Hindlimb muscle (tissue), 1 donor: Measurements from ENCODE around the gene BRD7. TPM values are rescaled to one million over a fixed set of nuclear protein-coding genes. Genes with fewer than 3 reads are reported as not detected.

ENCODE experiments used
- DNase-seq: peaks from one replicate; pipeline ENCODE4 v3.0.0-alpha.2; 2013
- polyA plus RNA-seq: library from polyadenylated mRNA; unstranded; fragments of 120-200 nt; gene quantifications from one replicate; pipeline ENCODE4 v1.2.1, GENCODE V29; 2013; ENCODE audit not compliant: insufficient read length

The BRD7 gene
- 63.5 TPM for polyA plus RNA-seq

DNA sequence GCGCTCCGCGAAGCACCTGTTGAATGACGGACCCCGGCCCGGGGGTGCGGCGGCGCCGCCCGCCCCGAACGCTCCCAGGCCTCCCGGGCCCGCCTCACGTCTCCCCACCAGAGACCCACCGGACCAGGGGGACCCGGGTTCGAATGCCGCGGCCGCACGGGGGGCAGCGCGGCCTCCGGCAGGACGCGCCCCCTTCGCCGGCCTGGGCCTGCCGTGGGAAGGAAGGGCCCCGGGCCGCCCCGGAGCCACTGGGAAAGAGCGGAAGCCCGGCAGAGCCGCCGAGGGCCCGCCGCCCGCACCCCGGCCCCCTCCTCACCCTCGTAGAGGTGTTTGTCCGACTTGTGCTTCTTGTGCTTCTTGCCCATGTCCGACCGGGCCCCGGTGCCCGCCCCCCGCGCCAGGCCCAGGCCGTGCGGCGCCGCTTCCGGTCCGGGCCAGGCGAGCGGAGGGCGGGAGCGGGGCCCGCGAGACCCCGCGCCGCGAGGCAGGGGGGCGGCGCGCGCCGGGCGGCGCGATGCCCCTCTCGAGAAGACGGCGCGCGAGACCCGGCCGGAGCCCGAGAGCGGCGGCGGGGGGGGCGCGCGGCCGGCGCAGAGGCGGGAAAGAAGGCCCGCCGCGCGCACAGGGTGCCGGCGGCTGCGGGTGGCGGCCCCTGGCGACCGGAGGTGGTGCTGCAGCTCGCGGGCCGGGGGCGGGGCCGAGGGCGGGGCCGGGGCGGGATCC, at the start of gene BRD7:
TSS of gene BRD7 (minus strand) at position 579 of the 723 bp plus-strand sequence. CDS start at position 365, 214 bp downstream.
- peak; percentile 67 for DNase-seq

DNA sequence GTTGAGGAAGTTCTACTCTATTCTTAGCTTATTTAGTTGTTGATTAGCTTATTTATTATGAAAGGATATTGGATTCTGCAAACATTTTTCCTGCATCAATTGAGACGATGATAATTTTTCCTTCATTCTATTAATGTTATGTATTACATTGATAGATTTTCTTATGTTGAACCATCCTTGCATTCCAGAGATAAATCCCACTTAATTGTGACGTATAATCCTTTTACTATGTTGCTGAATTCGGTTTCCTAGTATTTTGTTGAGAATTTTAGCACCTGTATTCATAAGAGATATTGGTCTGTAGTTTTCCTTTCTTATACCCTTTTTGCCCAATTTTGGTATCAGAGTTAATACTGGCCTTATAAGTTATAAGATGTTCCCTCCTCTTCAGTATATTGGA, 47.6 kb upstream of the BRD7 start:
- DNase-seq, result no peak

DNA sequence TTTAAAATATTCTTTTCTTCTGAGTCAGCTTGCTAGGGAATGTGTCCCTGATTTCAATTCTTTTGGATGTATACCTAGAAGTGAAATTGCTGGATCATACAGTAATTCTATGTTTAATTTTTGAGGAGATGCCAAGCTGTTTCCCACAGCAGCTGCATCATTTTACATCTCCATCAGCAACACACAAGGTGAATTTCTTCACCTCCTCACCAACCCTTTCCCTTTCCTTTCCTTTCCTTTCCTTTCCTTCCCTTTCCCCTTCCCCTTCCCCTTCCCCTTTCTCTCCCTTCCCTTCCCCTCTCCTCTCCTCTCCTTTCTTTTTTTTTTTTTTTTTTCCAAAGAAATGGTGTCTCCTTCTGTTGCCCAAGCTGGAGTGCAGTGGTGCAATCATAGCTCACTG, 45.4 kb upstream of the BRD7 start:
- no peak for DNase-seq

DNA sequence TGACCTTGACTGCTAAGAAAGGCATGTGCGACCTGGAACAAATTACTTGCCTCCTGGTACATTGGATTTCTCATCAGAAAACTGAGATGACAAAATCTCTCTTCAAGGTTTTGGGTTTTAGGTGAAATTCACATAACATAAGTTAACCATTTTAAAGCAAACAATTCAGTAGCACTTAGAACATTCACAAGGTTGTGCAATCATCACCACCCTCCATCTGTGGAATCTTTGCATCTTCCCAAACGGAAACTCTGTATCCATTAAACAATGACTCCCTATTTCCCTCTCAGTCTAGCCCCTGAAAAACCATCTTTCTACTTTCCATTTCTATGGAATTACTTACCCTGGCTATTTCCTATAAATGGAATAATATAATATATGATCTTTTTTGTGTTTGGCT, 42.2 kb upstream of the BRD7 start:
- no peak for DNase-seq

DNA sequence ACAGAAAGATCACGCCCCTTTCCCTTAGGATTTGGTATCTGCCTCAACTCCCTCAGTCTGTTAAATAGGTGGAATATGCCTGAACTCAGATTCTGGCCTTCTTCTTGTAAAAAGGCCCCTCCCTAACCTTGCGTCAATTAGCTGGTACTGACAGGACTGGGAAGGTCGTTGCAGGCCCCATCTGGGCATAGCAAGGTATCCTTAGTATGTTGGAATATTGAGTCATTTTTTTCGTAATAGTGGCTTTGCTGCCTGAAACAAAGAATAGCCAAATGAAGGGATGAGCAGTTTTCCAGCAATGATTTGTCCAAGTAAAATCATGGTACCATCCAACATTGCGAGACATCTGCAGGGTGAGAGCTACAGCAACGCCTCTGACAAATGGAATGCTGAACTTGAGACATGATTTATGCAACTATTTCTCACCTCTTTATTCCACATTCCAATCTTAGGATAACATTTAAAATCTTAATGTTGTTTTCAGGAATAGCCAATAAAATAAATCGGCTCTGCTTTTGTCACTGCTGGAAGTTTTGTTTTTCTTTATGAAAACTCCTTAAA, 39.3 kb upstream of the BRD7 start:
- no peak for DNase-seq

DNA sequence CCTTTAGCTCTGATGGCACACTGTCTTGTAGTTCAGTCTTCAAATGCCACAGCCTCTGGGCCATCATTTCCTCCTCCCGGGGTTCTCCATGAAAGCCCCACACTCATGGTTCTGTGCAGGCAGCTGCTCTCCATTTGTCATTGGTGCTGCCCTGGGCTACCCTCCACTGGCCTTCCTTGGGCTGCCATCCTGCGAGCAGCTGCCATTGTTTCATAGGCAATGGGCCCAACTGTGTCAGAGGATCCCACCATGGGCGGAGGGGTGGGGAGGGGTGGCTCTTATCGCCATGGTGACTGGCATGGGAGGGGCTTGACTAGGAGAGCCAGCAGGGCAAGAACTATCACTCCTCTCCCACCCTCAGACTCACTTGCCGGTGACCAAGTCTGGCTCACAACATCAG, 38.6 kb upstream of the BRD7 start:
- DNase-seq, result no peak

DNA sequence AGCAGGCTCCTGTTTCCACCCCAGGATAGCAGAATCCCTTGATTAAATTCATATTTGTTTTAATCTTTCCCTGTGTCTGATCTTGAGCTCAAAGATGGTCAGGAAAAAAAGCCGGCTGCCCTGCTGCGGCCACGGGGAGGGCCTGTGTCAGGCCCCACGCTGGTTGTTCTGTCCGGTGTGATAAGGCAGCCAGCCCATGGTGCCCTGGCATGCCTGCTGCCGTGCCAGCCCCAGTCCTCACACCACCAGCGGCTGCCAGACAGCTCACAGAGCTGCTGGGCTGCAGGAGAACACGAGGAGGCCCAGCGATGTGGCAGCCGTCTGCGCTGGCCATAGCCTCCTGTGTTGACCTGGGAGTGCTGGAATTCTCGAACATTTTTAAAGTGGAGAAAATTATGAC, 34.7 kb upstream of the BRD7 start:
- no peak for DNase-seq

DNA sequence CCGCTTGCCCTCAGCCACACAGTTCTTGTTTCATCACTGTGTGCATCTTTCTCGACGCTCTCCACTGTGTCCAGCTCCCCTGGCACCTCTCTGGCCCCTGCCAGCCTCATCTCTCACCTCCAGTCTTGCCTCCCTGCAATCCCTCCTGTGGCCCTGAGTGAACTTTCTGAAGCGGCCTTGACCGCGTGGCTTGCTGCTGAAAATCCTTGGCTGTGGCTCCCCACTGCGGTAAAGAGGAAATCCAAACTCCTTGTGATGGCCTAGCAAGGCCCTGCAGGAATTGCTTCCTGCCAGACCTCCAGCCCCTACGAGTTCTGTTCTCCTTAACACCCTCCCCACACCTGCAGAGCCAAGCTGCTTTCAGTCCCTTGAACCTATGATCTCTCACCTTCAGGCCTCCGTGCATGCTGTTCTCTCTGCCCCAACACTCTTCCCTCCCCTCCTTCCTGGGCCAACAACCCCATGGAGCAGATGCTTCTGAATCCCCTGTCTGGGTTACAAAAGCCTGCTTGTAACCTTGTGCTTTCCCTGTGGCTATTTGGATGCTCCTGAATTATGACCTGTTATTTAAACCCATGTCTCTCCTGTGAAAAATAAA, 33.6 kb upstream of the BRD7 start:
- no peak for DNase-seq

DNA sequence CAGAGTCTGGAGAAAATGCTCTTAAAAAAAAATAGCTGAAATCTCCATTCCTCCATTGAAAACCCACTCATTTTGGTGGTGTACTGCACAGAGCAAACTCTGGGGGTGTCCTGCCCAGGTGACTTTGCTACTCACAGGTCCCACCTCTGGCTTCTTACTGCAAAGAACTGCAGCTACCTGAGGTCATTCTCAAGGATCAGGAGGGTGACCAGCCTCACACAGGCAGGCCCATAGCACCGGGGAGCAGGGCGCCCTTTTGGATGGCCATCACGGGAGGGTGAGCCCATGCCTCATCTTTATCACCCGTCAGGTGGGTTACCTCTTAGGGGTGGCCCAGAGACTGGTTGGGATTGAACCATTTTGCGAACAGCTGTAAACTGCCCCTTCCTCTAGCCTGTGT, 32.6 kb upstream of the BRD7 start:
- DNase-seq, result no peak

DNA sequence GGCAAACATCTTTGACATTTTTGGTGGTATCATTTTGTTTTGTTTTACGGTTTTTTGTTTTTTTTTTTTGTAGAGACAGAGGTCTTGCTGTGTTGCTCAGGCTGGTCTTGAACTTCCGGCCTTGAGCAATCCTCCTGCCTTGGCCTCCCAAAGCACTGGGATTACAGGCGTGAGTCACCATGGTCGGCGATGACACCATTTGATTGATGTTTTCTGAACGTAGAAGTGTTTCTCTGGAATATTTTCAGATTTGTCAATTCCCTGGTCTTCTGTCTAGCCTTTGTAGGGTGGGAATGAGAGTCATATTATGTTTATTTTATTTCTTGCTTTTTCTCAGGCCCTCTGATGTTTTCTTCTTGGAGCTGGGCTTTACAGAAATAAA, 32.2 kb upstream of the BRD7 start:
- DNase-seq, result no peak

DNA sequence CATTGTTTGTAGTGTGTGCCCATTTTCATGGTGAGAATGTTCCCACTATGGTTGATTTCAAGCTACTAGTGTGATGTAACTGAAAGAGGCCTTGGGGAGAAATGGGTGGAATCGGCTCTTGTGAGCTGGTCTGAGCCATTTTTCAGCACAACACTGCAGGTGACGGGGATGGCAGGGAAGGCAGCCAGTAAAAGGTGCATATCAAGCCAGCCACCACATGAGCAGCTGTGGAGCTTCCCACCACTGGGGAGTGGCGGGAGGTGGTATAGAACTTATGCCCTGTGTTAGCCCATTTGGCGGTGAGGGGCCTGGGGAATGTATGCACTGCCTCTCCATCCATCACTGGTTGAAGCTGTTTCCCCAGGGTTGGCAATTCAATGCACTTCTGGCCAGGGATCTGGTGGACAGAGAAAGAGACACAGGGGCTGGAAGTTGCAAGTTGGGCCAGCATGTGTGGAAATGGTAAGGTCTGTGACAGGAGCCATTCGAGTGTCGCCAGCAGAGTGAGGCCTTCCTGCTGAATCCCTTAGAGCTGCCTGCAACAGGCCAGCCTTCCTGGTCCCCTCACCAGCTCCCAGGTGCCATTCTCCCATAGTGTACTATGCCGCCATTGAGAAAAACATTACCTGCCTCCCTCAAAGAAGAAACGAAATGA, 31.7 kb upstream of the BRD7 start:
- DNase-seq, result no peak

DNA sequence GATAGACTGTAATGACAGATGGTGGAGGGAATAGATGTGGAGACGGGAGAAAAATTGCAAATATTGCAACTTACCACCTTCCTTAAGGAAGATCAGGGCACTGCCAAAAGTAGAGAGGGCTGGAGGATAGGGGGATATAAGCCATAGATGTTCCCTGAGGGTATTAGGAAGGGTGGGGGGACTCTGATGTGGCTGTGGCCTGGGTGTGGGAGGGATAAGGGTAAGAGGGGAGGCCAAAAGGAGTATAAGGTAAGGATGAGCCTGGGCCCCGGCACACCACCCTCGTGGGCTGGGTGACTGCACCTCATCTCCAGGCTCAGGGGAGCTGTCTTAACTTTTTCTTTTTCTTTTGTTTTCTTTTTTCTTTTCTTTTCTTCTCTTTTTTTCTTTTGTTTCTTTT, 30.6 kb upstream of the BRD7 start:
- no peak for DNase-seq

DNA sequence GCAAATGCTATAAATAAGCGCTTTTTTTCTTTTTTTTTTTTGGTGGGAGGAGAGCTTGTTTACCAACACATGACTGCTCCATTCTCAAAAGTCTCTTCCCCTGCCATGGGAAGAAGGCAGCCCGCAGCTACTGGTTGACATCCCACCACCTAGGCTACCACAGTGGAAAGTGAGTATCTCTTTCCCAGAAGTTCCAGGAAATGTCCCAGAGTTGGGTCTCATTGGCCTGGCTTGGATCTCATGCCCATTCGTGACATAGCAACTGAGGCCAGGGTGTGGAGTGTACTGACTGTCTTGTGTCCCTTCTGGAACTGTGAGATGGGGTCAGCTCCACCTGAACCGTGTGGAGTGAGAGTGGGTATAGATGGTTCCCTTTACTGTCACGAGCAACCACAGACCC, 29.5 kb upstream of the BRD7 start:
- no peak for DNase-seq

DNA sequence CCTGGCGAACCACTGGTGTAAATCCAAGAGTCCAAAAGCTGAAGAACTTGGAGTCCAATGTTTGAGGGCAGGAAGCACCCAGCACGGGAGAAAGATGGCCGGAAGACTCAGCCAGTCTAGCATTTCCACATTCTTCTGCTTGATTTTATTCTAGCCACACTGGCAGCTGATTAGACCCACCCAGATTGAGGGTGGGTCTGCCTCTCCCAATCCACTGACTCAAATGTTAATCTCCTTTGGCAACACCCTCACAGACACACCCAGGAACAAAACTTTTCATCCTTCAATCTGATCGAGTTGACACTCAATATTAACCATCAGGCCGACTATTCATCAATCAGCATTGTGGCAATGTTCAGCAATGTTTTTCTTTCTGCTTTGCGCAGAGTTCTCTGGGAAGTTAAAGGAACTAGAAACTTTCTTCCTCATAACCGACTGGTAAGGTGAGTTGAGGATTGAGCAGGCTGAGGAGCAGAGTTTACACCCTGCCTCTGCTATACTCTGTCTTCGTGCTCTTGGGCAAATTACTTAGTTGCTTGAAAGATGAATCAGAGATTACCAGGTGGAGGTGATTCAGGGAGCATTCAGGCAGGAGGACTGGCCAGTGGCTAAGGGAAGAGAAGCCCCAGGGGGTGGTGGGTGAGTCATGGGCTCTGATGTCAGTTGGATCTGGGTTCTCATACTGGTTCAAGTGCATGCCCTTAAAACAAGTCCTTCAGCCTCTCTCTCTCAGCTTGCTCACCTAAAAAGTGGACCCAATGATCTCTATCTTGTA, 28.2 kb upstream of the BRD7 start:
- no peak for DNase-seq

DNA sequence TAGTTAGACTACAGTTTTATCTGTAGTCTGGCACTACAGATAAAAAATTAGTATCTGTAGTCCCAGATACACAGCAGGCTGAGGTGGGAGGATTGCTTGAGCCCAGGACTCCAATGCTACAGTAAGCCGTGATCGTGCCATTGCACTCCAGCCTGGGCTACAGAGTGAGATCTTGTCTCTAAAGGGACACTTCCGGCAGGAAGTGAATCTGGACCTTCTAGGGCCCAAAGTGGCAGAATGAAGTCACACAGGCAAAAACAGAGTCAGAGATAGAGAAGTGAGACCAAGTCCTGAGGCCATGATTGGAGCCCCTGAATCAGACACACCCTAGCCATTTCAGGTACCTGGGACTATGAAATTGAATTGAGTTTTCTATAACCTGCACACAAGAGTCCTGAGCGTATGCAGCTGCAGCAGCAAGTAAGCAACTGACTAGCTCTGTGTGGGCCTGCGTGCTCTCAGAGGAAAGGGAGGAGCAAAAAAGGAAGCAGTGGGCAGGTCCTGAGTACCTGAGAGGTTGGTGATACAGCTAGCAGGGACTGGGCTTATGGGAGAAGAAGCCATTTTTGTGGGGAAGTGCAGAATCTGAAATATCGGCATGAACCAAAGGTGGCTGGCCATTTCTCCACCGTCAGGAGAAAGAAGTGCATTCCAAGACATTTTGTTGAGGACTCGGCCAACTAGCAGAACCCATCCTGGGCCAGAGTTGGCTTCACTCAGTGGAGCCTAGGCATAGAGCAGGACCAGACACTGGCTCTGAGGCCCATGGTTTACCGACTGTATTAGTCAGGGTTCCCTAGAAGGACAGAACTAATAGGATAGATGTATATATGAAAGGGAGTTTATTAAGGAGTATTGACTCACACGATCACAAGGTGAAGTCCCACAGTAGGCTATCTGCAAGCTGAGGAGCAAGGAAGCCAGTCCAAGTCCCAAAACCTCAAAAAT, 27.2 kb upstream of the BRD7 start:
- no peak for DNase-seq

DNA sequence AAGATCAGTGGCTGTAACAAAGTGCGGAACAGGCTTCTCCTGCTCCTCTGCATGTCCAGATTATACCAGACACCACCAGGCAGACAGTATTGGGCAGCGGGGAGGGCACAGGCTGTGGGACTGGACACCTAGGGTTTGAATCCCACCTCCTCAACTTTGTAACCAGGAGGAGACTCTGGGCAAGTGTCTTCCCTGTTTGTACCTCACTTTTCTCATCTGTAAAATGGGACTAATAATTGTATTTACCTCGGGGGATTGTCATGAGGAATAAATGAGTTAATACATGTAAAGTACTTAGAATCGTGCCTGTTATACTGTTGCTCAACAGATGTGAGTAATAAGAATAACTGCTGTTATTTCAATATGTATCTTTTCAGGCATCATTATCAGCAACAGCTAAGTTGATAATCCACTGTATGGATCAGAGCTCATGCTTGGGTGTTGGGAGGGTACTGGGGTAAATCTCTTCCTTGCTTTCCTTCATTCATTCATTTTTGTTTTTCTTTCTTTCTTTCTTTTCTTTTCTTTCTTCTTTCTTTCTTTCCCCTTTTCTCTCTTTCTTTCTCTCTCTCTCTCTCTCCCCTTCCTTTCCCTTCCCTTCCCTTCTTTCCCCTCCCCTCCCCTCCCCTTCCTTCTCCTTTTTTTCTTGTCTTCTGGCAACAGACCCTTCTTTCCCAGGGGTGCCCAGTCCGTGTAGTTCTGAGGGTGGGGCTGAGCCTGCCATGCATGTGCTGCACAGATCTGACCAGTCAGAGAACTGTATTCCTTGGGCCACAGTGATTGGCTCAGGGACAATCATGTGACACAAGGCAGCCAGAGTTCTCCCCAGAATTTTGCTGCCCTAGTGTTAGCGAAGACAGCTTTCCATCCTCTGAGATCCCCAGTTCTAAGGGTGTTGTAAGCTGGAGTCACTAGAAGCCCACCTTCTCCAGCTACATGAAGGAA, 25.3 kb upstream of the BRD7 start:
- no peak for DNase-seq

DNA sequence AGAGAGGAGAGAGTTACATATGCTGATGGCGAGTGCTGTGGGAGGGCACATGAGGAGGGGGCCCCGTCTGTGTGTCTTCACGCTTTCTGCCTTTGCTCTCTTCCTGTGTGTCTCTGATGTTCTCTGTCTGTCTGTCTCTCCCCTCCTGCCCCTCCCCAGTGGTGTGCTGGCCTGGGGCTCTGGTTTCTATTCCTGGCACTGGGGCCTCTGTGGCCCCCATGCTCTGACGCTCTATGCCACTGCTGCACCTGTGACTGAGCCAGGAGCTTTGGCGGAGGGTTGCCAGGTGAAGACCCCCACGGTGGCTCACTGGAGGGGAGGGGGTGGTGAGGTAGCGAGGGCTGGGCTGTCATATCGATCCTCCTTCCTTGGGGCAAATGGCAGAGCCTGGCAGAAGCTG, 24.6 kb upstream of the BRD7 start:
- no peak for DNase-seq

DNA sequence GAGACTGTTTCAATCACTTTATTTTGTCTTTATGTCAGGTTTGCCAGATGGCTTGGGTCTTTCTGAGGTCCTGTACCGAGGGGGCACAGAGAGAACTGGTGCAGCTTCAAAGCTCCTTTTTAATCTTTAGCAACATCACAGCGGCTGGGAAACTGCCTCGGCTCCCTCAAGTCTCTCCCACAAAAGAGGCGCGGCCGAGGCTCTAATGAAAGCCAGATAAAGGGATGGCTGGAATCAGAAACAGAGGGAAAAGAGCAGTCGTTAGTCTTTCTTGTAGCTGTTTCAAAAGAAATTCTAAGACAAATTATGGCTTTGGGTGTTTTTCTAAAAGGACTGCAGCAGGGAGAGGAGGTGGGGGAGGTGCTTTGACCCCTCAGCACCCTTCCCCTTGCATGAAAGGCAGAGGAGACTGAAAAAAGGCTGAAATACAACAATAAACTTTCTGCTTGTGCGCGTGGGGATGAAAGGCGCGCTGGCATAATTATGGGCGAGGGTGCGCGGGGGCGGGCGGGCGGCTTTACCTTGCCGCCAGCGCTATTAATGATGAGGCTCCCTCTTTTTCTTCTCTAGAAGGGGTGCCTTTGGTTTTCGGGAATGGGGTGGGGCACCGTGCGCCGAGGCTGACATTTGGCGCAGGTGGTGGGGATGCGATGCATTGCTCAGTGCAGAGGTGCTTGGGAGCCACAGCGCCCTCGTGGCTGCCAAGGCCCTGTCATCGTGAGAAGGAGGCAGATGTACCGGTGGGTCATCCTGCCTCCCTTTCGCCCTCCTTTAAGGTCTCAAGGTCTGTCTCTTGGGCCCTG, 22.3 kb upstream of the BRD7 start:
- no peak for DNase-seq

DNA sequence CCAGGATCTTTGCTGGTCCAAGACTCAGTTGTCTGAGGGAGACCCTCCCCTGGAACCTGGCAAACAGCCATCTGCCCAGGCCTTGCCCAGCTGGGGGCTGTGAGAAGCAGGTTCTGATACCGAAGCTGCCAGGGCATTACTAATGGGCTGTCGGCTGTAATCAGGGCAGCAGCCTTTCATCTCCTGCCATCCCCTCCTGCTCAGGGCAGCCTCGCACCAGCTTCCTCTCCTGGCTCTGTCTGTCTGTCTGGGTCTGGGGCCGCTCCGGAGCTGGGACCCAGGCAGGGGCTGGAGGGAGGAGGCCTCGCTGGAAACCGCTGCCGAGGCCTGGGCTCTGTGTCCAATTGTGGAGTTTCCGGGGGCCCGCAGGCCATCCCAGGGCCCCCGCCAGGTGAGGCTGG, 21.6 kb upstream of the BRD7 start:
- DNase-seq, result no peak

DNA sequence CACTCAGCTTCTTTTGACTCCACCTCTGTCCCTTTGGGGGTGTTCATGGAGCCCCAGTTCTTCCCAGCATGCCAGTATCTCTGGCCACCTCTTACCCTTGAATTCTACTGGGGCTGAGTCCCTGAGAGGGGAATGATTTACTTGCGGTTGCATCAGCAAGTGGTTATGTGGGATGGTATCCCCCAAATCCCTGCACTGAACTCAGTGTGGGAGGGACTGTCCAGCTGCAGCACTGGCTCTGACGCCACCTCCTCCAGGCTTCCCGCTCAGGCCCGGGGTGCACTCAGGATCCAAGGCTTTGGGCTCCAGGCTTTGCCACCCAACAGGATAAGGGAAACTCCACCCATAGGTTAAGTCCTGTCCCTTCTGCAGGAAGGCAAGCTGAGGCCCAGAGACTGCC, 21.1 kb upstream of the BRD7 start:
- DNase-seq, result no peak
